Effector CD4-positive, alpha-beta T cell (primary cell): ENCODE data around the gene MEG3. TPM values are rescaled to one million over a fixed set of nuclear protein-coding genes. Genes with fewer than 3 reads are reported as not detected.

Experiments used
- DNase-seq: peaks from one replicate; pipeline ENCODE4 v3.0.0-alpha.2; 2020
- total RNA-seq: gene quantifications from one replicate; lab custom pipeline; 2026; lab: John Stamatoyannopoulos, UW

Gene MEG3
- total RNA-seq: not detected

DNA sequence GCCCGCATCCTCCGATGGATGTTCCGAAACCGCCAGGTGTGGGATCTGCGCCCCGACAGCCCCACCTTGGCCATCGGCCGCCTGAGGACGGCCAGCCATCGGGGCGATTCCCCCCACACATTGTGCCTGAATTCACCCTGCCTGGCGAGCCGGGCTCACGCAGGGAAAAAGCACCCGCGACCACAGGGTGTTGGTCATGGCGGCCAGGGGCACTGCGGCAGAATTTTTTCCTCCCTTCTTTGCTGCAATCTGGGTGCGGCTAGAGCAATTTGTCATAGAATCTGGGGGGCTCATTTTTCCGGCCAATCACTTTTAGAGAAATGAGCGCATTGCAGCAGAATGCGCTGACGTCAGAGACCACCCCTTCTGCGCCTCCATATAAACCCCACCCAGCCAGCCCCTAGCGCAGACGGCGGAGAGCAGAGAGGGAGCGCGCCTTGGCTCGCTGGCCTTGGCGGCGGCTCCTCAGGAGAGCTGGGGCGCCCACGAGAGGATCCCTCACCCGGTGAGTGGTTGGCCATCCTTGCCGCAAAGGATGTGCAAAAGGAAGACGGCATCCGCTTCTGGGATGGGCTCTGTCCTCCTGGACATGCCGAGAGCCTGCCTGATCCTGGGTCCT, at the start of gene MEG3:
Gene MEG3, plus strand, starts transcription at position 406 of the 619 bp plus-strand sequence.
- no peak for DNase-seq

DNA sequence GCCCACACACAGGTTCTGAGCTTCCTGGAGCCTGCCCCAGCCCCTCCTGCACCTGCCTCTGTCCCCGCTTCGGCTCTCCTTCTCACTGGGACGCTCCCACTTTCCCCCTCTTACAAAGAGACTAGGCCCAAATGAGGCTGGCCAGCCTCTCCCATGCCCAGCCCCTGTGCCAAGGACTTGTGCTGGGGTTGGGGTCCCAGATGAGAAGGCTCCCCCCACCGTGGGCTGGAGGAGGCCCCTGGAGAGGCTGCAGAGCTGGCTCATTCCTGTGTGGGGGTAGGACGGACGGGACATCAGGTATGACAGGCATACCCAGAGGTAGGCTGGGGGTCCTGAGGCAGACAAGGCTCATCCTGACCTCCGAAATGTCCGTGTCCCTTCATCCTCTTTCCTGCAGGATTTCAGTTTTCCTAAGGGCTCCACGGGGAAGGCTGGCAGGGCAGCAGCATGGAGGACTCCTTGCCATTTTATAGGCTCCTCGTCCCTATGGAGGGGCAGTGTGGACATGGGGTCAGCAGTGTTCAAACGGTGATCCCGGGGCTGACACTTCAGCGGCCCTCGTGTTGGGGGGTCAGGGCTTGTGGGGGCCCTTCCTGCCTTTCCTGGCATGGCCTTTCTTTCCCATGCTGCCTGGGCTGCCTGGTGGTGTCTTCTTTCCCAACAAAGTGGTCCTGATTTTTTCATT, 49.1 kb upstream of the MEG3 start:
- DNase-seq: no peak

DNA sequence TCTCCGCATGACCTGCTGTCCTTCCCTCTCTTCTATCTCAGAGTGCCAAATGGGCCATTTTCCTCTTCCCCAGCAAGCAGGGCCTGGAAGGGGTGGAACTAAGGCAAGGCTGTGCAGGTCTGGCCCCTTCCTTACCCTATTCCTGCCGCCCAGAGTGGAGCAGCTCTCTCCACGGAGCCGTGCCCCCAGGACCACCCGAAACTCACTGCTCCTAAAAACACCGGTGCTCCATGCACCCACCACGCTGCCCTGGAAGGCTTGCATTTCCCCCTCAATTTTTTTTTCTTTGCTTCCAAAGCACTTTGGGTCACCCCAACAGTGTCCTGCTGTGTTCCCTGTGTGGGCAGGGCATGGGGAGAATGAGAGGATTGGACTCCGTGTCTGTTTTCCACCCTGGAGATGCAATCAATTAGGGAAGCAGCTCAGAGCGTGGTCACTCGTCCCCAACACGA, 48.5 kb upstream of the MEG3 start:
- no peak for DNase-seq

DNA sequence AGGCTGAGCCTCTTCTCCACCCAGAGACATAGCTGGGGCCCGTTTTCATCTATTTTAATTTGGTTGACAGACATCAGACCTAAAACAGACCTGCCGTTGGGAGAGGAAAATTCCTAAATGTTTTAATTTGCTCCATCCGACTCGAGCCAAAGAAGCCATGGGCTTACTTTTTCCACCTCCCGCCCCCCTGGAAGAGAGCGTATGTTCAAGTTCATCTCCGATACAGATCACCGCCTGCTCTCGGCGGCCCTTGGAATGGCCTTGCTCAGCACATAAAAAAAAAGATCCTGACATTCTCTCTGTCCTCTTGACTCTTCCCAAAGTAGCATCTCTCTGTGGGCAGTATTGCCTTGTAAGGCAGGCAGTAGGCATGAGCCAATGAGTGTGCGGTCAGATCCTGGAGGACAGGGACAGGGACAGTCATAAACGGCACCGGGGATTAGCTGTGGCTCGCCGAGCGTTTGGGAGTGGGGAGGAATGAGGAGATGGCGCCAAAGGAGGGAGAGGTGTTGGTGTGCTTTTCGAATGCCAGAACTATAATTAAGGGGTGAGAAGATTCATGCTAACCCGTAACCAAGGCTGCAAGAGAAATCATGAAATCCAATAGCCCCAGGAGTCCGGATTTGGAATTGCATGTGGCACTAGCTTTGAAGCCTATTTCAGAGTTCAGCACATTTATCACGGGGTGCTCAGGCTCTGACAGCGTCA, 47.9 kb upstream of the MEG3 start:
- no peak for DNase-seq

DNA sequence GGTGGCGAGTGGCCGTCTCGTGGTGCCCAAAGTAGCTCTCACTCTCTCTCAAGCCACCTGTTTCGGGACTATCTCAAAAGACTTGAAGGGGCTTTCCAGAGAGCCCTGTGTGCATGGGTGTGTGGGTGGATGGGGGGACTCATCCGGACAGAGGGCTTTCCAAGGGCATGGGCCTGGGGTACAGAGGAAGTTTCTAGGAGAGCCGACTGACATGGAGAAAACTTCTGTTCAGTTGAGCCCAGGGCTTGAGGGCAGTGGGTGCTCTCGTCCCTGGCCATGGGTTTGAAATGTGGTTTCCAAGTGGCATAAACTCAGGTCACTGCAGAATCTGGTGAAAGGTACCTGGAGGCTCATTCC, 47.4 kb upstream of the MEG3 start:
- DNase-seq: no peak

DNA sequence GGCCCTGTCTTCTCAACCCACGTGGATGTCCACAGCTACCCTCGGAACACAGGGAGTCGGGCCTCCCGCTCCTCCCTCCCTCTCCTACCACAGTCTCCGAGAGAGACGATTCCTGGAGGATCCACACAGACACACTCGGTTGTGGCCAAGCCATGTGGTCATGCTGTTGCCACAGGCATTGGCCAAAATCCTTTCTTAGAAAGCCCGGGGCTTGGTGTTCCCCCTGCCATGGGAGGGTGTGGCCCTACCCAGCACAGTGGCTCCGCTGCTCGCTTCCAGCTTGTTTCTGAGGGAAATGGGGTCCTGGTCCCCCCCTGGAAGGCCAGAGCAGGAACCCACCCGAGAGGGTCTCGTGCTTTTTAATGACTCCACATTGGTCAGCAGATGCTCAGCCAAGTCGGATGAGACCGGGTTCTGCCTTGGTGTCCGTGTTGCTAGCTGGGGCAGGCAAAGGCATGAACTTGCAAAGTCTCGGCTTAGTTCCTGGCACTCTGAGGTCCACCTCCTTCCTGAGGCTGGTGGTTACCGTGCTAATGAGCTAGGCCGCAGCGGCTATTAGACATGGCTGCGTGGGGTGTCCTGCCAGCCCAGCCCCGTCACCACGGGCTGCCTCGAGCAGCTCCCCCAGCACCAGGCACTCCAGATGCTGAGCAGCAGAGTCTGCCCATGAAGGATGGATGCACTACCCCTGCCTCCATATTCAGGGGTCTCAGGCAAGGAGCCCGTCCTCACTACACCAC, 46.8 kb upstream of the MEG3 start:
- DNase-seq: no peak

DNA sequence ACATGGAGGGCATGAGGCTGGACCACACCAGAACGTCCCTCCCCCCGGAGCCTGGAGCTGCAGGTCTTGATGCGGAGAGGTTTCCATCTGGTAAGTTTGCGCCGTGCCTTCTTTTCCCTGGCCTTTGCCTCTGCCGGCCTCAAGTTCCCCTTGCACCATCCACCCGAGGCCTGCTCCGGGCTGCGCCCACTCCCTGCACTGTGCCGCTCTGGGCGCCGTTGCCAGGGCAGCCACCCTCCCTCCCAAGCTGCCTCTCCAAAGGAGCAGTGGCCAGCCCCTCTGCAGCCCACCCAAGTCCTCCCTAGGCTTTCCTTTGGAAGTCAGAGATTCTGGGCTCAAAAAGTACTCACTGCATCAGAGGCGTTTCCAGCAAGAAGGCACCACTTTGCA, 46.2 kb upstream of the MEG3 start:
- no peak for DNase-seq

DNA sequence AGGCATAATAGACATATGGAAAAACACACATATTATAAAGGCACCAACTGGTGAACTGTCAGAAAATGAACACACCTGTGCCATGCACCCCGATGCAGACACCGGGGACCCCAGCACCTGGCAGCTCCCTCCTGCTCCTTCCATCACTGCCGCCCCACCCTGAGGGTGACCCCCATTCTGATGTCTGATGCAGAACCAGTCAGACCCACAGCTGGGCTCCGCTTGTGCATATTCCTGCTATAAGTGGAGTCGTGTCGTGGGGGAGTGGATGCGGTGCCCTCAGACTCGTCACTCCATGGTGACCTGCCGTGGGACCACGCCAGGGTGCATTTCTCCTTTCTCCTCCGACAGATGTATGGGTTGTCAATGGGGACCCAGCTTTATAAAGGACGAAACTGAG, 45.7 kb upstream of the MEG3 start:
- DNase-seq: no peak

DNA sequence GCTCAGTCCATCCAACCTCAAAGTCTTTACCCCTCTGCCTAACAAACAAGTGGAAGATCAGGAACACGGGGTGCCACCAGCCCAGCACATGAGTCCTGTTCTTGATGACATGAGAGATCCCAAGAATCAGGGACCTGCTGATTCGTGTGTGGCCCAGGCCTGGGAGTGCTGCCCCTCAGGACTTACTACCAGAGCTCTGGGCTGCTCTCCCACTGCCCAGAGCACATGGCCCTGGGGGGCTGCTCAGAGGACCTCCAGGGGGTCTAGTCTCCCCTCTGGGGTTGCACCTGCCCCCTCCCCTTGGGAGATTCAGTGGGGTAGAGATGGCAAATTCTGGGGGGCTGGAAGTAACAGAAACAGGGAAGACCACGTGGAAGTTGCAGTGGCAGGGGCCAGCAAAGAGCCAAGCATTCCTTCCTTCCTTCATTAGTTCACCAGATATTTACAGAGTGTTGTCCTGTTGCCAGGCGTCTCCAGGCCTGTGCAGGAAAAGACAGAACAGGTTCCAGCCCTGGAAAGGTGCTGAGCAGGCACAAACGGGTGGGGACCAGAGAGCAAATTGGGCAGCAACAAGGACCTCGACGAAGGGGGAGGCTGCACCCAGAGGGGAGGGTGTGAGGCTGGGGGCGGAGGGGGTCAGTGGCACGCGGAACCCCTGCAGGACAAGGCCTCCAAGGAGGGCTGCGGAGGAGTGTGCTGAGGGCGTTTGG, 45.1 kb upstream of the MEG3 start:
- DNase-seq: no peak

DNA sequence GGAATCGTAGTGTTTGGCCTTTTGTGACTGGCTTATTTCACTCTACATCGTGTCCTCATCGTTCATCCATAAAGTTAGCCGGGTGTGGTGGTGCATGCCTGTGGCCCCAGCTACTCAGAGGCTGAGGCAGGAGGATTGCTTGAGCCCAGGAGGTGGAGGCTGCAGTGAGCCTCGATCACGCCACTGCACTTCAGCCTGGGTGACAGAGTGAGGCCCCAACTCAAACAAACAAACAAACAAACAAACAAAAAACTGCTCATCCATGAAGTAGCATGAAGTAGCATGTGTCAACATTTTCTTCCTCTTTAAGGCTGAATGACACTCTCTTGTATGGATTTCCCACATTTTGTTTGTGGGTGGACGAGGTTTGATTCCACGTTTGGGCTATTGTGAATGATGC, 44.0 kb upstream of the MEG3 start:
- DNase-seq: no peak

DNA sequence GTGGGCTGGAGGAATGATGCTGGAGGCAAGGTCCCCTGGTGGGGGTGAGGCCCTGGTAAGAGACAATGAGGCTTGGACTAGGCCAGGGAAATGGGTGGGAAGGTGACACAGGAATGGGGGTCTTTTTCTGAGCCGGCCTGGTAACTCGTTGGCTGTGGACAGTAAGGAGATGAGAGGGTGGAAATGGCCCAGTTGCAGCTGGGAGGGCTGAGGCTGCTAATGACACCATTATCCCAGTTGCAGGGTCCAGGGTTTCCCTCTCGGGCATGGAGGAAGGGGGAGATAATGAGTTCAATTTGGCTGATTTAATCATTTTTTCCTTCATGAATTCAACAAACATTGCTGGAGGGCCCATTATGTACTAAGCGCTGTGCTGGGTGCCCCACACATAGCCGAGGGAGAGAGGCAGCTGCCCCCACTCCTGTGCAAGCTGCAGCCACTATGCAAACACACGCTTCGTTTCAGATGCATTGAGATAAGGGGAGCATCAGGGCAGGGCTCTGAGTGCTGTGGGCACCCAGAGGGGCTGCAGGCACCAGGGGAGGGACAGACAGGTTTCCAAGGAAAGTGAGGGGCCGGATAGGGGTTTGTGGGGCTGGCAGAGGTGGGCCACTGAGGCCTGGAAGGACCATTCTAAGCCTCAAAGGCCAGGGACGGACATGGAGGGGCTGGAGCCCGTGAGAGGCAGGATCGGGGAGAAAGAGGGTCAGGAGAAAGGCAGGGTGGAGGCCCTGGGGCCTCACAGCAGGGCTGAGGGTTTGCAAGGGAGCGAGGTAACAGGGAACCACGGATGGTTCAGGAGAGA, 43.2 kb upstream of the MEG3 start:
- DNase-seq: no peak

DNA sequence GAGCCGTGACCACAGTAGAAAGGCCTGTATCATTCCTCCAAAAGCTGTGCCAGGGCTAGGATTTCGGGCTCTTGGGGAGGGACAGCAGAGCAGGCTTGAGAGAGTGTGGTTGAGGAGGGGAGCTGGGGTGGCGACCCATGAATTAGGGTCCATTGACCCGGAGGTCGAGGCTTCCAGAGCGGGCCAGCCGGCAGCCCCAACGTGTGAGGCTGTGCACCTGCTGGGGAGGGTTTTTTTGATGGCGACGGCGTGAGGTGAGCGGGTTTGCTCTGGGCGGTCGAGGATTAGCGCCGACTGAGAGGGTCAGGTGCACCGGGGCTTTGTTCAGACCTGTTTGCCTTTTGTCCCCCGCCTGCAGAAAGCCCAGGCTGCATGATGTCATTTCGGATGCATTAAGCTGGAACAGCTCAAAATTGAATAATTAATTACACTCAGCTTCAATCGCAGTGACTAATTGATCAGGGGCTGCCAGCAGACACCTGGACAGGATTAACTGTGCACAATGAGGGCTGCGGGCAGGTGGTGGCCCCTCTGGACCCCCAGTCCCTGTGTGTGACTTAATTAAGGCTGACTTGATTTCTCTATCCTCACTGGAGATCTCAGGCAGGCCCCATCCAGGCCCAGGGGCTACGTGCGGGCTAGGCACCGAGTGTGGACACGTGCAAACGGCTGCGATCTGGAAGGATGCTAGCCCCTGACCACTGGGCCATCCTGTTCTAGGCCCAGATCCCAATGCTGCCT, 42.1 kb upstream of the MEG3 start:
- DNase-seq: no peak

DNA sequence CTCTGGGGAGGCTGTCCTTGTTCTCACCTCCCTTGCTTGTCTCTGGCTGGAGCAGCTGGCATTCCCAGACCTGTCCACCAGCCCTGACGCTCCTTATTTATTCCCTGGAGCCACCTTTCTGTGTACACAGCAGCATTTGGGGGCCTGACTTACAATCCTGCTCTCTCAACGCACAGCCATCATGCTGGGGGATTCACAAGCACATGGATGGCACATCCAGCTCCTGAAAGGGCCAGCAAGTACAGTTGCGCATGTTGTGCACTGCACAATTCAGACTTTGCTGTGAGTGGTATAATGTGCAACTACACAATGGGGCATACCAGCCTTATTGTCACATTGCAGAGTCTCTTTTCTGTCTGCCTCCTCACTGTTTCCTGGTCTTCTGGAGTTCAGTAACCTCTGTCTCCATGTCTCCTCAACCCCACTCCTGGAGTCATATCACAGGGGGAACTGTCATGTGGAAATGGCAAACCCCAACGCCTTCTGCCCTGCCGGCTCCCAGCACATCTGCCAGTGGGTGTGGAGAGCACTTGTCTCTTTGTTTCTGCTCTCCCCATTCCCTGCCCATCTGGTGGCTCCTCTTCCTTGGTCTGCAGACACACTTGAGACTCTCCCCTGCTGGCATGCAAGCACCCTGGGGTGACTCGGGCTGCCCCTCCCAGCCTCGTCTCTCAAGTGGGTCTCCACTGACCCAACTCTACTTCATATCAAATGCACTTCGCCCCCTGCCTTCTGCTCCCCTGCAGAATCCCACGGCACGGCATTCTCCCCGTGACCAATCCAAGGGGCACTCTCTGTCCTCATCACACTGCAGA, 41.2 kb upstream of the MEG3 start:
- DNase-seq: no peak

DNA sequence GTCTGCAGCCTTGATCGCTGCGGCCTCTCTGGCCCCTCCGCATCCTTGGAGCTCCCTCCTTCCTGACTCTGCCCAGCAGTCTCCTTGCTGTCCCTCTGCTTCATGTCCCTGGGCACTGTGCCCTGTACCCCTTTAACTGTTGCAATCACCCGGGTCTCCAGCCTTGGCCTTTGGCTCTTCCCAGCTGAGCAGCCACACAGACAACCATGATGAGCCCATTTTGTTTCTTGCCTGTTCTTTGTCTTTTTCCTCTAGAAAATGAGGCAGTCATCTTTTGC, 40.6 kb upstream of the MEG3 start:
- no peak for DNase-seq

DNA sequence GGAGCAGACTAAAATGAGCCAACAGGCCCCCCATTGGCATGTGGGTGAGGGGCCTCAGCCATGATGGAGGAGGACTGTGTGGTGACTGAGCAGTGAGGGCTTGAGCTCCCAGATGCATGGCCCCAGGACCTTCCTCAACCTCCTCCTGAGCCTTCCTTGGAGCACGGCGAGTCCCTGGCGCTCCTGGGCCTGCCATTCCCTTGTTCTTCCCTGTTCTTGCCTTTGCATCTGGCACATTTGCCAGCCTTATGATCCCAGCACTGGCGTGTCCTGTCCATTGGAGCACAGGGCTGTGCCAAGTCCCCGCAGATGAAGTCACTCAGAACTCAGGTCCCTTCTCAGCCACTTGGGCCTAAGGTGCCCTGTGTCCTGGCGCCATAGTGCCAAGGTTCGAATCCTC, 40.3 kb upstream of the MEG3 start:
- DNase-seq: no peak

DNA sequence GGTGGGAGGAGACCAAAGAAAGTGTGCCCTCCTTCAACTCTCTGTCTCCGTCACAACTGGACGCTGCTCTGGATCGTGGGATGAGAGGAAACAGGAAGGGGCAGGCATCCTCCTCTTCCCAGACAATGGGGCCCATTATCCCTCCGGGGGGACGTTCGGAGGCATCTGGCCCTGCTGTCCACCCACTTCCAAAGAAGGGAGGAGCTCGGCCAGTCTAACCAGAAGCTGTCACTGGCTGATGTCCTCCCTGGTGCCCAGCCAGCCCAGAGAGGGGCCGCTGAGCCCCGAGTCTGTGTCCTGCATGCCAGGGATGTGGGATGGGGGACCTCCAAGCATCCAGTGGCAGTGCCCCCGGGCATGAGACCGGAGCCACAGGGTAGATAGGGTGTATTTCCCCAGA, 39.8 kb upstream of the MEG3 start:
- no peak for DNase-seq

DNA sequence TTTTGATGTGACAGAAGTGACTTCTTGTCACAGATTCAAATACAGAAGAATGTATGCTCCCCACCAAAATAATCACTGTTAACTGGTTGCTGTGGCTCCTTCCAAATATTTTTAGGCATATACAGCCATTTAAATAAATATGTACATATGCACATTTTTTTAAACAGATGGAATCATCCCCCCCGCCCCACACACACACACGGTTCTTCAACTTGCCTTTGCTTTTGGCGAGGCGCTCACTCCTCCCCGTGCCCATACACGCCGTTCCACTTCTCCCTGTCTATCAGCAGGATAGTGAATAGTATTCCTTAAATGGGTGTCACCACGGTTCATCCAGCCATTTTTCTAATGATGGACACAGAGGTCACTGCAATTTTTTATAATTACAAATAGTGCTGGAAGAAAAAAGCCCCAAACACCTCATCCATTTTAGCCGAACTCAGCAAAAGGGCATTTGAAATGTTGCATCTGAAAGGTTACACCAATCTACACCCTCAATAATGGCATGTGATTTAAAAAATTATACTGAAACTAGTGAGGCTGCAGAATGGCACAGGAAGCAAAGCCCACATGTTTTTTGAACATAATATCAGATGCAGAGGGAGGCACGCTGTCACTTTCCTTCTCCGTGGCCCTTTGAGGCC, 39.2 kb upstream of the MEG3 start:
- no peak for DNase-seq

DNA sequence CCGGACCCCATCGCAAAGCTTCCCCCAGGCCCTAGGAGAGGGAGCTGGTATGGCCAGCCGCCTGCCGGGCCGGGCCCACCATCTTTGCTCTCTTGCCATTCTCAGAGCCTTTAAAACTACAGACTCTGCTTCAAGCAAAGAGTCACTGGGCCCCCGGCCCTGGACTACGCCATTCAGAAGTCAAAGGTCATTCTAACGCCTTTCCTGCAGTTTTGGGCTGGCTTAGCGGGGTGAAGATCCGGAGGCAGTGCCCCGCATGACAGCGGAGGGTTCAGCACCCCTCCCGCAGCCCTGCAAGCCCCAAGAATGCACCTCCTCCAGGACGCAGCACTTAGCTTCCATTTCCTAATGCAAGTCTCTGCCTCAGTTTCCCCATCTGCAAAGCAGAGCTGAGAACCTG, 38.3 kb upstream of the MEG3 start:
- DNase-seq: no peak

DNA sequence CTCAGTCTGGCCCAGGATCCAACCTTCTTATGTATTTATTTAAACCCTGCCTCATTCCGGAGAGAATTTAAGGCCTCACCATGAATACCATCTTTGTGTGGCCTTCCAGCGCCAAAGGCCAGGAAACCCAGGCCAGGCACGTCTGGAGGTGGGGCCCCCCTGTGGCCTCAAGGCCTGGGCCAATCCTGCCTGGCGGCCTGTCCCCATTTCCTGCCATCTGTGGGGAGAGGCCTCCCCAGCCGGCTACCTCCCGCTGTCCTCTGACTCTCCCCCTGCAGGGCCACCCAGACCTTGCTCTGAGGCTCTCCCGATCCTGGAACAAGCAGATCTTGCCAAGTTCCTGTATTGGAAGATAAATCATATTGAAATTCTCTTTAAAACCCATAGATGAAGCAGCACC, 37.4 kb upstream of the MEG3 start:
- DNase-seq: no peak

DNA sequence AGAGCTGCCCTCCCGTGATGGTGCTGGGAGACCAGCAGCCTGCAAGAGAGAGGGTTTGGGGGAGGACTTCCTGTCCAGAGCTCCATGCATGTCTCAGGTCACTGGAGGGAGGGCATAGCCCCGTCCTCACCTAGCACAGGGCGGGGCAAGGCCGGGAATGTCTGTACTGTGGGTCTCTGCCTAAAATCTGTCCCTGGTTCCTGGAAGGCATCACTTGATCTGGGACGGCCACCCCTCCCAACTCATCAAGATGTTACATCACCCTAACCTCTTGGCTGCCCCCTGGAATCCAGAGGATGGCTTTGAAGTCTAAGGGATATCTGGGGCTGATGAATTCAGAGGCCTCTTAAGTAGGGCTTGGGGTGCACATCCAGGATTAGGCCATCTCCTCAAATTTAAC, 37.0 kb upstream of the MEG3 start:
- DNase-seq: no peak
